Smooth muscle cell (in vitro differentiated cells): ENCODE data around the gene SLC5A8. TPM values are rescaled to one million over a fixed set of nuclear protein-coding genes. Genes with fewer than 3 reads are reported as not detected.

ENCODE experiments used
- DNase-seq: peaks from one replicate; lab custom pipeline; 2025; ENCODE audit not compliant: unreplicated experiment; lab: John Stamatoyannopoulos, UW
- H2AFZ ChIP-seq: fragments of 200-600 bp; sonication (generic); 2 replicates; pipeline ENCODE4 v1.6.0; 2016; ENCODE audit warnings: antibody characterized with exemption, low read depth, mild to moderate bottlenecking
- H3F3A ChIP-seq: fragments of 200-600 bp; sonication (generic); 2 replicates; pipeline ENCODE4 v1.6.0; 2017; ENCODE audit warnings: antibody characterized with exemption, low read depth
- H3K27ac ChIP-seq: fragments of 200-600 bp; sonication (generic); 2 replicates; pipeline ENCODE4 v1.5.1; 2016; ENCODE audit warnings: low read depth, mild to moderate bottlenecking
- H3K27me3 ChIP-seq: fragments of 200-600 bp; sonication (generic); 2 replicates; pipeline ENCODE4 v1.6.1; 2016; ENCODE audit warnings: low read depth, mild to moderate bottlenecking
- H3K36me3 ChIP-seq: fragments of 200-600 bp; sonication (generic); 2 replicates; pipeline ENCODE4 v1.5.1; 2016; ENCODE audit warnings: low read depth
- H3K4me1 ChIP-seq: fragments of 200-600 bp; sonication (generic); 2 replicates; pipeline ENCODE4 v1.5.1; 2016; ENCODE audit warnings: low read depth
- H3K4me2 ChIP-seq: fragments of 200-600 bp; sonication (generic); 2 replicates; pipeline ENCODE4 v1.6.0; 2016; ENCODE audit warnings: mild to moderate bottlenecking
- H3K4me3 ChIP-seq: fragments of 200-600 bp; sonication (generic); 2 replicates; pipeline ENCODE4 v1.5.1; 2016; ENCODE audit warnings: mild to moderate bottlenecking
- H3K79me2 ChIP-seq: fragments of 200-600 bp; sonication (generic); 2 replicates; pipeline ENCODE4 v1.6.0; 2016; ENCODE audit warnings: low read depth, mild to moderate bottlenecking
- H3K9ac ChIP-seq: fragments of 200-600 bp; sonication (generic); 2 replicates; pipeline ENCODE4 v1.6.0; 2016; ENCODE audit warnings: low read depth
- H3K9me3 ChIP-seq: fragments of 200-600 bp; sonication (generic); replicated peaks from 2 replicates; pipeline ENCODE4 v1.5.1; 2016; ENCODE audit warnings: low read depth
- H4K20me1 ChIP-seq: fragments of 200-600 bp; sonication (generic); 2 replicates; pipeline ENCODE4 v1.6.0; 2016; ENCODE audit warnings: low read depth
- CTCF ChIP-seq: fragments of 200-600 bp; sonication (generic); IDR thresholded peaks from 2 replicates; pipeline ENCODE4 v1.5.1; 2017; ENCODE audit warnings: borderline replicate concordance, mild to moderate bottlenecking, antibody characterized with exemption; ENCODE audit not compliant: insufficient read depth, poor library complexity, severe bottlenecking
- WGBS: methylation state at CpG from one replicate; pipeline ENCODE4 v1.1.7; 2016; ENCODE audit warnings: low lambda C conversion rate; 5-methylcytosine and 5-hydroxymethylcytosine counted together
- polyA plus RNA-seq: library from polyadenylated mRNA; unstranded; fragments of >200 nt; fragmentation: Nextera tagmentation; extraction: Ambion mirVana; gene quantifications from 2 replicates; pipeline ENCODE4 v1.2.1, GENCODE V29; 2016
- total RNA-seq: library from RNA; depleted of rRNA; stranded (reverse); fragments of >200 nt; gene quantifications from 2 replicates; pipeline ENCODE4 v1.2.3, GENCODE V29; 2014

The SLC5A8 gene
- total and polyA plus RNA-seq, 2 experiments from 2014 or later: not detected

GRCh38 chr12:101231636-101232035 lies 21.6 kb upstream of the SLC5A8 start:
- Histone ChIP-seq H2AFZ (no peak overlapping the region), H3K4me2 (no peak overlapping the region), H3K4me1 (no peaks in the 10 kb centered on the region), H3K9ac (no peak overlapping the region), H3K9me3 (no peaks in the 10 kb centered on the region), H3K27ac (no peak overlapping the region), H4K20me1 (no peaks in the 10 kb centered on the region), H3K36me3 (no peaks in the 10 kb centered on the region), H3K79me2 (no peaks in the 10 kb centered on the region), H3F3A (no peaks in the 10 kb centered on the region), H3K27me3 (peaks cover 5% of the 10 kb centered on the region), H3K4me3 (no peak overlapping the region)
- no peak for DNase-seq
- WGBS: 84% methylated on average over 4 of the region's 4 CpGs
- TF ChIP-seq CTCF: no peak

- no peak for DNase-seq
- WGBS: 63% methylated on average over 5 of the region's 5 CpGs
- Histone ChIP-seq H3K27ac (peak overlapping the region; percentile 41), H3K4me2 (no peak overlapping the region), H3K79me2 (no peaks in the 10 kb centered on the region), H2AFZ (no peak overlapping the region), H3F3A (no peaks in the 10 kb centered on the region), H3K9me3 (no peaks in the 10 kb centered on the region), H3K9ac (no peak overlapping the region), H3K4me1 (no peaks in the 10 kb centered on the region), H4K20me1 (no peaks in the 10 kb centered on the region), H3K4me3 (no peak overlapping the region), H3K36me3 (no peaks in the 10 kb centered on the region), H3K27me3 (no peaks in the 10 kb centered on the region)
- TF ChIP-seq CTCF: no peak
Observed at GRCh38 chr12:101230547-101230946, 20.5 kb upstream of the SLC5A8 start.

GRCh38 chr12:101229841-101230241 lies 19.8 kb upstream of the SLC5A8 start:
- Histone ChIP-seq H2AFZ (no peak overlapping the region), H3F3A (no peaks in the 10 kb centered on the region), H3K36me3 (no peaks in the 10 kb centered on the region), H3K9me3 (no peaks in the 10 kb centered on the region), H3K27ac (peak overlapping the region; percentile 41), H3K9ac (no peak overlapping the region), H3K79me2 (no peaks in the 10 kb centered on the region), H3K4me3 (no peak overlapping the region), H3K4me2 (no peak overlapping the region), H3K27me3 (no peaks in the 10 kb centered on the region), H3K4me1 (no peaks in the 10 kb centered on the region), H4K20me1 (no peaks in the 10 kb centered on the region)
- no peak for TF ChIP-seq CTCF
- 90% methylated on average over 7 of the region's 7 CpGs for WGBS
- no peak for DNase-seq

- Histone ChIP-seq H3K4me2 (no peak overlapping the region), H3F3A (no peaks in the 10 kb centered on the region), H2AFZ (no peak overlapping the region), H3K79me2 (no peaks in the 10 kb centered on the region), H3K27ac (no peak overlapping the region), H3K9me3 (no peaks in the 10 kb centered on the region), H3K27me3 (peaks cover 12% of the 10 kb centered on the region), H3K9ac (no peak overlapping the region), H3K36me3 (no peaks in the 10 kb centered on the region), H4K20me1 (no peaks in the 10 kb centered on the region), H3K4me3 (no peak overlapping the region), H3K4me1 (no peaks in the 10 kb centered on the region)
- 75% methylated on average over 1 of the region's 1 CpG for WGBS
- no peak for DNase-seq
- no peak for TF ChIP-seq CTCF
Observed at GRCh38 chr12:101221301-101221700, 11.3 kb upstream of the SLC5A8 start.
